ENCODE data around the gene NSD1. TPM values are rescaled to one million over a fixed set of nuclear protein-coding genes. Genes with fewer than 3 reads are reported as not detected.
A peak's percentile ranks its signal among the peaks of the same experiment; 100 is the strongest.

NSD1 gene
- total RNA-seq, 4 donors from 2014 or later: 61.9 to 114 (median 73.9) TPM

GRCh38 chr5:177349762-177350161 lies 216.2 kb downstream of the NSD1 start:
- WGBS, 2 donors: 85 to 88% methylated on average over 5 of the region's 5 CpGs
- peaks cover 14 to 27% of the 10 kb centered on the region in 2 donors for H3K4me1 ChIP-seq
- H3K4me3 ChIP-seq (replicated peaks in 1 of 3): peak overlapping the region in 1 of 3 donors; percentile 93
- no peaks in the 10 kb centered on the region for H3K9me3 ChIP-seq
- no peak for DNase-seq
- intact Hi-C loops (cut with DNase I): loop anchor here (5.0 kb wide), 1 partner anchor 37 kb away; the partner anchor contains the start of gene MXD3
- H3K27ac ChIP-seq: no peak overlapping the region
- no peaks in the 10 kb centered on the region for H3K27me3 ChIP-seq
- TF ChIP-seq CTCF (IDR thresholded peaks at IDR 0.05) (no peak), POLR2A (IDR thresholded peaks at IDR 0.05) (no peak)
- peaks cover 0 to under 1% of the 10 kb centered on the region in 2 donors for H3K36me3 ChIP-seq

Other genes with a start within 250 kb of the NSD1 start
- 1 to 10 TPM in 3 of 4 donors, under 1 TPM in 1; 0.67 to 3.1 (median 2.1) TPM for gene HK3, start 234.4 kb upstream of the NSD1 start, total RNA-seq
- 10 to 100 TPM; 30.0 to 34.3 (median 32.4) TPM for gene UIMC1, start 127.0 kb upstream of the NSD1 start, total RNA-seq
- 10 to 100 TPM; 23.6 to 34.8 (median 26.2) TPM for gene ZNF346, start 111.1 kb upstream of the NSD1 start, total RNA-seq
- gene FGFR4, start 46.9 kb upstream of the NSD1 start, total RNA-seq: 1 to 10 TPM in 2 of 4 donors, under 1 TPM in 1, not detected in 1; 0.49 to 1.2 (median 1.1) TPM
- gene RAB24, start 169.9 kb downstream of the NSD1 start, total RNA-seq: 10 to 100 TPM; 18.7 to 53.3 (median 26.3) TPM
- gene PRELID1, start 170.0 kb downstream of the NSD1 start, total RNA-seq: 10 to 100 TPM; 52.8 to 83.2 (median 57.9) TPM
- gene MXD3, start 178.1 kb downstream of the NSD1 start, total RNA-seq: 10 to 100 TPM in 1 of 4 donors, 1 to 10 TPM in 3; 2.0 to 11.7 (median 7.8) TPM
- gene LMAN2, start 217.9 kb downstream of the NSD1 start, total RNA-seq: 100 to 1,000 TPM; 309 to 465 (median 383) TPM
- 10 to 100 TPM; 22.9 to 42.7 (median 26.7) TPM for gene RGS14, start 224.2 kb downstream of the NSD1 start, total RNA-seq

Data from thyroid gland (tissue), 4 donors.